ENCODE results near the gene HCST. TPM values are rescaled to one million over a fixed set of nuclear protein-coding genes. Genes with fewer than 3 reads are reported as not detected.

HCST gene
- total and polyA plus RNA-seq, 12 donors: 1.7 to 22.8 (median 5.3) TPM

DNA sequence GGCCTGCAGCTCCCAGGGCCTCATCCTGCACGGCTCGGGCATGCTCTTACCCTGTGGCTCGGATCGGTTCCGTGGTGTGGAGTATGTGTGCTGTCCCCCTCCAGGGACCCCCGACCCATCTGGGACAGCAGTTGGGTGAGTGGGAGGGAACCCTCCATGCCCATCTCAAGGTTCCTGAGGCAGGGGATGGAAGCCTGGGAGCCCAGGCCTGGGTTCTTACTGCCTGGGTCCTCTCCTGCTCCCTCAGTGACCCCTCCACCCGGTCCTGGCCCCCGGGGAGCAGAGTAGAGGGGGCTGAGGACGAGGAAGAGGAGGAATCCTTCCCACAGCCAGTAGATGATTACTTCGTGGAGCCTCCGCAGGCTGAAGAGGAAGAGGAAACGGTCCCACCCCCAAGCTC is 30.7 kb upstream of the HCST start:
- no peak for ATAC-seq
- Histone ChIP-seq H3K9me3 (no peaks in the 10 kb centered on the region), H3K27me3 (peaks cover 0 to 45% (median 14%) of the 10 kb centered on the region in 7 donors), H3K27ac (no peak overlapping the region), H3K4me1 (peaks cover 6 to 23% (median 20%) of the 10 kb centered on the region in 9 donors), H3K4me3 (no peak overlapping the region), H3K36me3 (peaks cover 0 to under 1% (median 0%) of the 10 kb centered on the region in 9 donors)
- intact Hi-C loops (cut with DNase I): no loop called here
- 82% methylated on average over 12 of the region's 12 CpGs for WGBS, 2 donors
- DNase-seq: no peak
- TF ChIP-seq, protein P1, sequence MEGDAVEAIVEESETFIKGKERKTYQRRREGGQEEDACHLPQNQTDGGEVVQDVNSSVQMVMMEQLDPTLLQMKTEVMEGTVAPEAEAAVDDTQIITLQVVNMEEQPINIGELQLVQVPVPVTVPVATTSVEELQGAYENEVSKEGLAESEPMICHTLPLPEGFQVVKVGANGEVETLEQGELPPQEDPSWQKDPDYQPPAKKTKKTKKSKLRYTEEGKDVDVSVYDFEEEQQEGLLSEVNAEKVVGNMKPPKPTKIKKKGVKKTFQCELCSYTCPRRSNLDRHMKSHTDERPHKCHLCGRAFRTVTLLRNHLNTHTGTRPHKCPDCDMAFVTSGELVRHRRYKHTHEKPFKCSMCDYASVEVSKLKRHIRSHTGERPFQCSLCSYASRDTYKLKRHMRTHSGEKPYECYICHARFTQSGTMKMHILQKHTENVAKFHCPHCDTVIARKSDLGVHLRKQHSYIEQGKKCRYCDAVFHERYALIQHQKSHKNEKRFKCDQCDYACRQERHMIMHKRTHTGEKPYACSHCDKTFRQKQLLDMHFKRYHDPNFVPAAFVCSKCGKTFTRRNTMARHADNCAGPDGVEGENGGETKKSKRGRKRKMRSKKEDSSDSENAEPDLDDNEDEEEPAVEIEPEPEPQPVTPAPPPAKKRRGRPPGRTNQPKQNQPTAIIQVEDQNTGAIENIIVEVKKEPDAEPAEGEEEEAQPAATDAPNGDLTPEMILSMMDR (IDR thresholded peaks at IDR 0.05): no peak

DNA sequence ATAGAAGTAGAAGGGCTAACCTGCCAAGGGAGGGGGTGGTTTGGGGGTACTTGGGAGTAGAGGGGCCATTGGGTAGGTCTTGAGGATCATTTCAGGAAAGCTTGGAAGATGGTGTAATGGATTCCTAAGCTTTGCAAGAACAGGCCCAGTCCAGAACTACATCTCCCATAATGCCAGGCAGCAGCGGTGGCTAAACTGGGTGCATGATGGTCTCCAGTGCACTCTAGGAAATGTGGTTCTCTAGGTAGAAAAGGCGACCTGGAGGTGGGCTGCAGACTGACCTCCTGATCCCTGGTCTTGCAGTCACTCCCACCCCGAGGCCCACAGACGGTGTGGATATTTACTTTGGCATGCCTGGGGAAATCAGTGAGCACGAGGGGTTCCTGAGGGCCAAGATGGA is 30.1 kb upstream of the HCST start:
- Histone ChIP-seq H3K27me3 (peaks cover 0 to 39% (median 14%) of the 10 kb centered on the region in 7 donors), H3K27ac (no peak overlapping the region), H3K36me3 (peaks cover 0 to 3% (median 0%) of the 10 kb centered on the region in 9 donors), H3K9me3 (no peaks in the 10 kb centered on the region), H3K4me1 (peaks cover 6 to 23% (median 20%) of the 10 kb centered on the region in 9 donors), H3K4me3 (no peak overlapping the region)
- ATAC-seq (no peak), DNase-seq (no peak)
- intact Hi-C loops (cut with DNase I): no loop called here
- 79 to 84% methylated on average over 5 of the region's 5 CpGs for WGBS, 2 donors
- TF ChIP-seq, protein P1 (IDR thresholded peaks at IDR 0.05): no peak

DNA sequence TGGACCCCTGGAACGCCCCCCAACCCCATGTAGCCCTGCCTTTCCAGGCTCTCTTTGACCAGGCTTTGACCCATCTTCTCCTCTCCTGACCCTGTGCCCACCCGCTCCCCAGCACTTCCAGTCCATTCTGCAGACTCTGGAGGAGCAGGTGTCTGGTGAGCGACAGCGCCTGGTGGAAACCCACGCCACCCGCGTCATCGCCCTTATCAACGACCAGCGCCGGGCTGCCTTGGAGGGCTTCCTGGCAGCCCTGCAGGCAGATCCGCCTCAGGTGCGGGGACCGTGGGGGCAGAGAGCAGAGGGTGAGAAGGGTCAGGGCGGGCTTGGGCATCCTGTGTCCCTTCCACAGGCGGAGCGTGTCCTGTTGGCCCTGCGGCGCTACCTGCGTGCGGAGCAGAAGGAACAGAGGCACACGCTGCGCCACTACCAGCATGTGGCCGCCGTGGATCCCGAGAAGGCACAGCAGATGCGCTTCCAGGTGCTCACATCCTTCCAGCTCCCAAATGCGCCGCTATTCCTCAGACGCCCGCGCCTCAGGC is 27.9 kb upstream of the HCST start:
- Histone ChIP-seq H3K27me3 (peaks cover 0 to 28% (median 12%) of the 10 kb centered on the region in 7 donors), H3K4me3 (no peak overlapping the region), H3K4me1 (peaks cover 3 to 13% (median 10%) of the 10 kb centered on the region in 9 donors), H3K9me3 (no peaks in the 10 kb centered on the region), H3K27ac (no peak overlapping the region), H3K36me3 (peaks cover 0 to 3% (median 0%) of the 10 kb centered on the region in 9 donors)
- DNase-seq (no peak), ATAC-seq (no peak)
- TF ChIP-seq, protein P1 (IDR thresholded peaks at IDR 0.05): no peak
- WGBS, 2 donors: 92% methylated on average over 32 of the region's 32 CpGs
- intact Hi-C loops (cut with DNase I): no loop called here

DNA sequence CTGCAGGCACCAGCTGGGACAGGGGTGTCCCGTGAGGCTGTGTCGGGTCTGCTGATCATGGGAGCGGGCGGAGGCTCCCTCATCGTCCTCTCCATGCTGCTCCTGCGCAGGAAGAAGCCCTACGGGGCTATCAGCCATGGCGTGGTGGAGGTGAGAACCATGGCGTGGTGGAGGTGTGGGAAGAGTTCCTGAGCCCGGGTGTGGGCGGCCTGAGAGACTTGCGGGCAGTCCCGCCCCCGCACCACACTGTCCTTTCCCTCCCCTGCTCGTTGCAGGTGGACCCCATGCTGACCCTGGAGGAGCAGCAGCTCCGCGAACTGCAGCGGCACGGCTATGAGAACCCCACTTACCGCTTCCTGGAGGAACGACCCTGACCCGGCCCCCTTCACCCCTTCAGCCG is 23.3 kb upstream of the HCST start:
- peaks cover 0 to 9% (median 5%) of the 10 kb centered on the region in 9 donors for H3K4me1 ChIP-seq
- H3K27me3 ChIP-seq: peaks cover 0 to 11% (median 0%) of the 10 kb centered on the region in 7 donors
- TF ChIP-seq, protein P1 (IDR thresholded peaks at IDR 0.05): no peak
- no peak for DNase-seq
- intact Hi-C loops (cut with DNase I): no loop called here
- ATAC-seq: peak in 1 of 8 donors; percentile 7
- H3K27ac ChIP-seq: no peak overlapping the region
- H3K4me3 ChIP-seq: no peak overlapping the region
- peaks cover 0 to 3% (median 0%) of the 10 kb centered on the region in 9 donors for H3K36me3 ChIP-seq
- 36 to 46% methylated on average over 23 of the region's 23 CpGs for WGBS, 2 donors
- H3K9me3 ChIP-seq: no peaks in the 10 kb centered on the region

Measured in heart right ventricle (tissue), 16 donors.